Measurements from ENCODE around the gene MYO5C.
A peak's percentile ranks its signal among the peaks of the same experiment; 100 is the strongest.

The MYO5C gene

GRCh38 chr15:52278636-52279367 lies 16.8 kb downstream of the MYO5C start:
- no peak for DNase-seq (ENCODE audit: low read depth in 2 of 2)

- no peak for DNase-seq (ENCODE audit: low read depth in 2 of 2)
Measured at GRCh38 chr15:52278135-52278534, 17.5 kb downstream of the MYO5C start.

- DNase-seq (ENCODE audit: low read depth in 2 of 2), result no peak
Measured at GRCh38 chr15:52277575-52277974, 18.0 kb downstream of the MYO5C start.

GRCh38 chr15:52276256-52276770 lies 19.3 kb downstream of the MYO5C start:
- no peak for DNase-seq (ENCODE audit: low read depth in 2 of 2)

GRCh38 chr15:52263563-52264282 lies 31.9 kb downstream of the MYO5C start:
- no peak for DNase-seq (ENCODE audit: low read depth in 2 of 2)

GRCh38 chr15:52262364-52262763 lies 33.2 kb downstream of the MYO5C start:
- DNase-seq (ENCODE audit: low read depth in 2 of 2), result no peak

GRCh38 chr15:52261498-52262242 lies 33.9 kb downstream of the MYO5C start:
- DNase-seq (ENCODE audit: low read depth in 2 of 2), result peak; percentile 55 to 69

GRCh38 chr15:52261026-52261425 lies 34.6 kb downstream of the MYO5C start:
- DNase-seq (ENCODE audit: low read depth in 2 of 2), result no peak

- no peak for DNase-seq (ENCODE audit: low read depth in 2 of 2)
Measured at GRCh38 chr15:52259503-52259902, 36.1 kb downstream of the MYO5C start.

GRCh38 chr15:52258461-52258860 lies 37.1 kb downstream of the MYO5C start:
- no peak for DNase-seq (ENCODE audit: low read depth in 2 of 2)

- DNase-seq (ENCODE audit: low read depth in 2 of 2), result no peak
Measured at GRCh38 chr15:52257734-52258062, 37.9 kb downstream of the MYO5C start.

GRCh38 chr15:52256930-52257733 lies 38.5 kb downstream of the MYO5C start:
- no peak for DNase-seq (ENCODE audit: low read depth in 2 of 2)

GRCh38 chr15:52256366-52256765 lies 39.2 kb downstream of the MYO5C start:
- peak; percentile 36 to 40 for DNase-seq (ENCODE audit: low read depth in 2 of 2)

GRCh38 chr15:52255935-52256334 lies 39.7 kb downstream of the MYO5C start:
- no peak for DNase-seq (ENCODE audit: low read depth in 2 of 2)

- no peak for DNase-seq (ENCODE audit: low read depth in 2 of 2)
Measured at GRCh38 chr15:52255008-52255407, 40.6 kb downstream of the MYO5C start.

- no peak for DNase-seq (ENCODE audit: low read depth in 2 of 2)
Measured at GRCh38 chr15:52254391-52254790, 41.2 kb downstream of the MYO5C start.

- DNase-seq (ENCODE audit: low read depth in 2 of 2), result no peak
Measured at GRCh38 chr15:52252781-52253180, 42.8 kb downstream of the MYO5C start.

GRCh38 chr15:52251144-52251860 lies 44.3 kb downstream of the MYO5C start:
- DNase-seq (ENCODE audit: low read depth in 2 of 2), result no peak

GRCh38 chr15:52247461-52247860 lies 48.1 kb downstream of the MYO5C start:
- DNase-seq (ENCODE audit: low read depth in 2 of 2), result no peak

- no peak for DNase-seq (ENCODE audit: low read depth in 2 of 2)
Measured at GRCh38 chr15:52246686-52247431, 48.7 kb downstream of the MYO5C start.
